Activated T-helper 17 cell treated with anti-CD3 and anti-CD28 coated beads, Interleukin-2, amount 50 U/mL, for 72 hours (primary cell): ENCODE results near the gene CCS. TPM values are rescaled to one million over a fixed set of nuclear protein-coding genes. Genes with fewer than 3 reads are reported as not detected.
"Not testable (repeated sequence)": the region's sequence is repeated elsewhere in the genome, so short reads cannot be mapped to it uniquely, and the experiment has no call there.

Source experiments
- ATAC-seq: fragments of 150-1000 bp; cut with Tn5 transposase; replicated peaks from 2 replicates; pipeline ENCODE4 v1.10.0; 2021; ENCODE audit warnings: mild to moderate bottlenecking, moderate library complexity
- H3K27ac Mint-ChIP-seq: one replicate; pipeline ENCODE4 v1.8.0; 2022; ENCODE audit warnings: mixed read lengths
- H3K27me3 Mint-ChIP-seq: one replicate; pipeline ENCODE4 v1.8.0; 2022; ENCODE audit warnings: mixed read lengths
- H3K36me3 Mint-ChIP-seq: one replicate; pipeline ENCODE4 v1.8.0; 2022; ENCODE audit warnings: low read depth, mild to moderate bottlenecking, mixed read lengths
- H3K4me1 Mint-ChIP-seq: one replicate; pipeline ENCODE4 v1.8.0; 2022; ENCODE audit warnings: mixed read lengths
- H3K4me3 Mint-ChIP-seq: one replicate; pipeline ENCODE4 v1.8.0; 2022; ENCODE audit warnings: mild to moderate bottlenecking, mixed read lengths
- H3K9me3 Mint-ChIP-seq: one replicate; pipeline ENCODE4 v1.8.0; 2022; ENCODE audit warnings: mixed read lengths
- total RNA-seq, 2 donors: library from RNA; stranded (reverse); gene quantifications; one replicate each; pipeline ENCODE4 v1.2.3, GENCODE V29; 2022

Gene CCS
- total RNA-seq, 2 donors from 2014 or later = 27.5 to 35.1 TPM

DNA sequence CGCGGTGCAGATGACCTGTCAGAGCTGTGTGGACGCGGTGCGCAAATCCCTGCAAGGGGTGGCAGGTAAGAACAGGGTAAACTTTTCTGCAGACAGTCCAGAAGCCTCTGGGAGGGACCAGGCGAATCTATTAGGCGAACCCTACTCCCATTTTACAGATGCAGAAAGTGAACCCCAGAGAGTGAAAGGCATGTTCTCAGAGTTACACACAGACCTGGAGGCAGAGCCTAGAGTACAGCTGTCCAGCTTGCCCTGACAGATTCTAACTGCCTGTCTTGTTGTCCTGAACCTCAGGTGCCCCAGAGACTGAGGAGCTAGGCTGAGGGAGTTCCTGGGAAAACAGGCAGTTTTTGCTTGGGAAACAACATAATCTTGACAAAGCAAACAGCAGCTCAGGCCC lies 665 bp downstream of the CCS start:
- no peak for ATAC-seq
- Mint-ChIP-seq H3K4me3 (peak overlapping the region; percentile 100), H3K4me1 (peaks cover 14% of the 10 kb centered on the region), H3K36me3 (peaks cover 8% of the 10 kb centered on the region), H3K27me3 (no peaks in the 10 kb centered on the region), H3K9me3 (no peaks in the 10 kb centered on the region), H3K27ac (peak overlapping the region; percentile 99)

DNA sequence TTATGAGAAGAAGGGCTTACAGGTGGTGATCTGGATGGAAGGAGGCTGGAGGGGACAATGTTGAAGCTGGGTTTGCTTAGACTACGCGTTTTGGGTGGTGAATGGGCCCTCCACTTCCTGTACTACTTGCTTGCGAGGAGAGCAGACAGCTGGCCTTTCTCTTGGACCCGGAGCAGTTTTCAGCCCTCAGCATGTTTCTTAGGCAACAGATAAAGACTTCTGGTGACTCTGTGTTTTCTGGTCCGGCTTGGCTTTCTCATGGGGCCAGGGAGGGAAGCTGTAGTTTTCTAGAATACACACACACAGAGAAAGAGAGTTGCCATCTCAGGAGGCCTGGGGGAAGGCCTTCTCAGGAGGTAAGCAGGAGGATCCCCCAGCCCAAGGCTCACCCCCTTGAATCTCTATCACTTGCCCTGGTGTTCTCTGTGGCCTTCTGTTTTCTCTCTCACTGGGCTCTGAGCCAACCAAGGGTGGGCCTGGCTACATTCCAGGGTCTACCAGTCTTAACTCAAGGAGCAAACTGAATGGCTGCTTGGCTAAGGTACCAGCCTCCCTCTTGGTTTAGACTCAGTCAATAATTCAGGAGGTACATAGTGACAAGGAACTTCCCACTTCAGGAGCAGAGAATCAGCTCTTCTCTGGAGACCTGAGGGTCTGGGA lies 2.4 kb downstream of the CCS start:
- Mint-ChIP-seq H3K9me3 (no peaks in the 10 kb centered on the region), H3K4me1 (peaks cover 14% of the 10 kb centered on the region), H3K27me3 (no peaks in the 10 kb centered on the region), H3K4me3 (no peak overlapping the region), H3K36me3 (peaks cover 11% of the 10 kb centered on the region), H3K27ac (peak overlapping the region; percentile 60)
- no peak for ATAC-seq

GRCh38 chr11:66598993-66599392 lies 6.0 kb downstream of the CCS start:
- peaks cover 10% of the 10 kb centered on the region for H3K36me3 Mint-ChIP-seq

GRCh38 chr11:66600219-66600618 lies 7.2 kb downstream of the CCS start:
- no peaks in the 10 kb centered on the region for H3K27me3 Mint-ChIP-seq

More at GRCh38 chr11:66598993-66599392, 6.0 kb downstream of the CCS start:
- Mint-ChIP-seq H3K4me1 (peaks cover 10% of the 10 kb centered on the region), H3K27ac (no peak overlapping the region), H3K4me3 (no peak overlapping the region), H3K27me3 (no peaks in the 10 kb centered on the region), H3K9me3 (no peaks in the 10 kb centered on the region)
- ATAC-seq = no peak

DNA sequence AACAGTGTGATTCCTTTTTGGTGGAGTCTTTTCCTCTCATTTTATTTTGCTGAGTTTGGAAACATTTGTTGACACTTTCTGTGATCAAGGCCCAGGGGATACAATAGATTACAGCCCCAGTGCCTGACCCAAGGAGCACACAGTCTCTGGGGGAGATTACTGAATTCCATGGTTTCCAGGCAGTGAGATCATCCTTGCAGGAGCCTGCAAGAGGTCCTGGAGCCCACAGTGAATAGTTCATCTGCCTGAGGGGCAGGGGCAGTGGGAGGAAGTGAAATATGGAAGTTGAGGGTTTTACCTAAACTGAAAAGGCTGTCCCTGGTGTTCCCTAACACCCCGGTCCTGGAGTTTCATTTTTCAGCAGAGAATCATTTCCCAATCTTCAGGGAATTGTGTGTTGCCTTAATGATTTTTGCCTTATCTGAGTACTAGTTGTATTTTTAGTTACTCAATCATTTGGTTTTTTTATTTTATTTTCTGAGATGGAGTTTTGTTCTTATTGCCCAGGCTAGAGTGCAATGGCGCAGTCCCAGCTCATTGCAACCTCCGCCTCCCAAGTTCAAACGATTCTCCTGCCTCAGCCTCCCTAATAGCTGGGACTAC lies 7.7 kb downstream of the CCS start:
- Mint-ChIP-seq H3K36me3 (peaks cover 26% of the 10 kb centered on the region), H3K27ac (no peak overlapping the region), H3K4me1 (no peaks in the 10 kb centered on the region), H3K27me3 (no peaks in the 10 kb centered on the region), H3K4me3 (no peak overlapping the region), H3K9me3 (no peaks in the 10 kb centered on the region)
- ATAC-seq = no peak

More at GRCh38 chr11:66600219-66600618, 7.2 kb downstream of the CCS start:
- peaks cover 21% of the 10 kb centered on the region for H3K36me3 Mint-ChIP-seq
- H3K27ac Mint-ChIP-seq = no peak overlapping the region
- H3K9me3 Mint-ChIP-seq = no peaks in the 10 kb centered on the region
- ATAC-seq = no peak
- peaks cover 4% of the 10 kb centered on the region for H3K4me1 Mint-ChIP-seq
- no peak overlapping the region for H3K4me3 Mint-ChIP-seq

DNA sequence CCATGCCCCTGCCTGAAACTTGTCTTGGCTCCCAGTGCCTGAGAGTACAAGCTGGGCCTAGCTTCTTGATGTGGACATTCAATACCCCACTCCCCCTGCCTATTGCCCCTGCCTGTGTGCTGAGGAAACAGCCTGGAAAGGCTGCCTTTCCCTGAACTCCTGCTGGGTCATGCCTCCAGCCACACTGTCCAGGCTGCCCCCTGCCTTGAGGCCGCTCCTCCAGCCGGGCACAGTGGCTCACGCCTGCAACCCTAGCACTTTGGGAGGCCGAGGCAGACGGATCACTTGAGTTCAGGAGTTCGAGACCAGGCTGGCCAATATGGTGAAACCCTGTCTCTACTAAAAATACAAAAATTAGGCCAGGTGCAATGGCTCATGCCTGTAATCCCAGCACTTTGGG lies 10.1 kb downstream of the CCS start:
- Mint-ChIP-seq H3K27me3 (no peaks in the 10 kb centered on the region), H3K27ac (no peak overlapping the region)
- no peak for ATAC-seq

DNA sequence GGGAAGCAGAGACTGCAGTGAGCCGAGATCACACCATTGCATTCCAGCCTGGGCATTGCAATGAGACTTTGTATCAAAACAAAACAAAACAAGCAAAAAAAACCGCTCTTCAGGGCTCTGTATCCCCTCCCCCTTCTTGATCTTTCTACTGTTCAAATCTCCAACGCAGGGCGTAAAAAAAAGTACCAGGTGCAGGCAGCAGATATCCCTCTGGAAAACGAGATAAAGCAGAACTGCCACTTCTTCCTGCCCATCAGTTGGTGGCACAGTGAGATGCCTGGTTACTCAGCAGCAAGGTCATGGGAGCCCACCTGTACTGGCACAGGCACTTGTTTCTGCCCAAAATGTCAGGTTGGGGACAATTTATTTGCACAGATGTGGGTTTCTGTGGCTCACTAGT lies 11.2 kb downstream of the CCS start:
- no peaks in the 10 kb centered on the region for H3K4me1 Mint-ChIP-seq
- no peak overlapping the region for H3K4me3 Mint-ChIP-seq
- ATAC-seq = no peak
- H3K27me3 Mint-ChIP-seq = no peaks in the 10 kb centered on the region
- H3K27ac Mint-ChIP-seq = no peak overlapping the region
- peaks cover 32% of the 10 kb centered on the region for H3K36me3 Mint-ChIP-seq
- no peaks in the 10 kb centered on the region for H3K9me3 Mint-ChIP-seq

More for the DNA sequence above, 10.1 kb downstream of the CCS start:
- no peaks in the 10 kb centered on the region for H3K9me3 Mint-ChIP-seq
- peaks cover 32% of the 10 kb centered on the region for H3K36me3 Mint-ChIP-seq
- H3K4me1 Mint-ChIP-seq = no peaks in the 10 kb centered on the region
- H3K4me3 Mint-ChIP-seq = no peak overlapping the region

DNA sequence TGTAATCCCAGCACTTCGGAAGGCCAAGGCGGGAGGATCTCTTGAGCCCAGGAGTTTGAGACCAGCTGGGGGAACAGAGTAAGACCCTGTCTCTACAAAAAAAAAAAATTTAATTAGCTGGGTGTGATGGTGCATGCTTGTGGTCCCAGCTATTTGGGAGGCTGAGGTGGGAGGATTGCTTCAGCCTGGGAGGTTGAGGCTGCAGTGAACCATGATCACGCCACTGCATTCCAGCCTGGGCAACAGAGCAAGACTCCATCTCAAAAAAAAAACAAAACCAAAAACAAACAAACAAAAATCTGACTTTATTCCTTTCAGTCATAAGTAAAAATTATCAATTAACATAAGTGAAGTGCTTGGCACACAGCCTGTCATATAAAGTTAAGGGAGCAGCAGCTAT lies 13.6 kb downstream of the CCS start:
- not testable (repeated sequence) for H3K9me3 Mint-ChIP-seq, H3K27me3 Mint-ChIP-seq, H3K27ac Mint-ChIP-seq, H3K4me1 Mint-ChIP-seq, H3K4me3 Mint-ChIP-seq, ATAC-seq
- peaks cover 23% of the 10 kb centered on the region for H3K36me3 Mint-ChIP-seq

- Mint-ChIP-seq H3K4me1 (no peaks in the 10 kb centered on the region), H3K4me3 (no peak overlapping the region), H3K9me3 (no peaks in the 10 kb centered on the region), H3K27ac (no peak overlapping the region), H3K36me3 (peaks cover 23% of the 10 kb centered on the region), H3K27me3 (no peaks in the 10 kb centered on the region)
- ATAC-seq = no peak
Measured at GRCh38 chr11:66607126-66607834, 14.3 kb downstream of the CCS start.

DNA sequence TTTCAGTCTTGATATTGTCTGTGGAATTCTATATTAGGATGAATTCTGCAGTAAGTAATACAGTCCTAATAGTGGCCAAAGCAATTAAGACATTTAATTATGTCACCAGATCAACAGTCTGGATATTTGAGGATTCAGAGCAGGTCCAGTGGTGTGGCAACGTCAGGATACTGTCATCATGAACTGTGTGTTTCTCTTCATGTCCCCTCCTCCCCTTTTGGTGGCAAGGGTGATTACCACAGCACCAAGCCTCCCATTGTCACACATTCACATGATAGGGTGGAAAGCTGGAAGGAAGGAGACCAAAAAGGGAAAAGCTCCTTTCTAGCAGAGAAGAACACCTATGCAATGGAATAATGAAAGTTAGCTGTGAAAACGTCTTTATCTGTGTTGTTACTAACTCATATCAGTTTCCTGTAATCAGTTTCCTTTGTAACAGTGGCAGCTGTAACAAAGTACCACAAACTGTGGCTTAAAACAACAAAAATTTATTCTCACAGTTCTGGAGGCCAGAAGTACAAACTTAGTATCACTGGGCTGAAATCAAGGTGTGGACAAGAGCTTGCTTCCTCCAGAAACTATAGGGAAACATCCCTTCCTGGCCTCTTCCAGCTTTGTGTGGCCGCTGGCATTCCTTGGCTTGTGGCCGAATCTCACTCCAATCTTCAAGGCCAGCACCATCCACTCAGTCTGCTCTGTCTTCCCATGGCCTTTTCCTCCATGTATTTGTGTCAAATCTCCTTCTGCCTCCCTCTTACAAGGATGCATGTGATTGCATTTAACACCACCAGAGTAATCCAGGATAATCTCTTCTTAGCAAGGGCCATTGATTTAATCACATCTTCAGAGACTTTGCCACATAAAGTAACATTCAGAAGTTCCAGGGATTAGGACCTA lies 17.0 kb downstream of the CCS start:
- Mint-ChIP-seq H3K36me3 (peaks cover 14% of the 10 kb centered on the region), H3K9me3 (no peaks in the 10 kb centered on the region), H3K27me3 (no peaks in the 10 kb centered on the region), H3K4me3 (no peak overlapping the region), H3K27ac (no peak overlapping the region), H3K4me1 (no peaks in the 10 kb centered on the region)
- no peak for ATAC-seq

- Mint-ChIP-seq H3K9me3 (no peaks in the 10 kb centered on the region), H3K27me3 (no peaks in the 10 kb centered on the region)
- ATAC-seq = no peak
Measured at GRCh38 chr11:66612458-66612857, 19.5 kb downstream of the CCS start.

GRCh38 chr11:66614073-66614472 lies 21.1 kb downstream of the CCS start:
- peaks cover 32% of the 10 kb centered on the region for H3K36me3 Mint-ChIP-seq
- no peak for ATAC-seq
- no peaks in the 10 kb centered on the region for H3K9me3 Mint-ChIP-seq
- peaks cover 11% of the 10 kb centered on the region for H3K4me1 Mint-ChIP-seq
- no peak overlapping the region for H3K4me3 Mint-ChIP-seq
- H3K27ac Mint-ChIP-seq = no peak overlapping the region
- no peaks in the 10 kb centered on the region for H3K27me3 Mint-ChIP-seq

More at GRCh38 chr11:66612458-66612857, 19.5 kb downstream of the CCS start:
- Mint-ChIP-seq H3K4me1 (no peaks in the 10 kb centered on the region), H3K36me3 (peaks cover 16% of the 10 kb centered on the region), H3K4me3 (no peak overlapping the region), H3K27ac (no peak overlapping the region)

GRCh38 chr11:66616379-66617154 lies 23.6 kb downstream of the CCS start, which contains the start of gene RBM14:
Gene RBM14 (plus strand): TSS chr11:66616630. CDS start chr11:66616721, 91 bp downstream.
- H3K4me1 Mint-ChIP-seq = peaks cover 16% of the 10 kb centered on the region
- no peaks in the 10 kb centered on the region for H3K27me3 Mint-ChIP-seq
- peak within 1 kb of the TSS; percentile 96 for H3K4me3 Mint-ChIP-seq
- H3K9me3 Mint-ChIP-seq = no peaks in the 10 kb centered on the region
- H3K36me3 Mint-ChIP-seq = peaks cover 57% of the 10 kb centered on the region
- H3K27ac Mint-ChIP-seq = peak within 1 kb of the TSS; percentile 96
- peak; percentile 96 for ATAC-seq
